Sigmoid colon (tissue), 7 donors: ENCODE results near the gene ADAMTS12. TPM values are rescaled to one million over a fixed set of nuclear protein-coding genes. Genes with fewer than 3 reads are reported as not detected.

Source experiments
- DNase-seq: peaks from one replicate; pipeline ENCODE4 v3.0.0-alpha.2; 2019
- H3K27ac ChIP-seq, 4 donors: fragments of 200-600 bp; sonication (generic); one replicate each; pipeline ENCODE4 v1.5.1; 2016 to 2019; ENCODE audit warnings: mild to moderate bottlenecking in 1 of 4
- H3K27me3 ChIP-seq, 3 donors: fragments of 200-600 bp; sonication (generic); one replicate each; pipeline ENCODE4 v1.5.1; 2019; ENCODE audit warnings: mild to moderate bottlenecking in 1 of 3
- H3K36me3 ChIP-seq, 4 donors: fragments of 200-600 bp; sonication (generic); one replicate each; pipeline ENCODE4 v1.5.1; 2016 to 2019
- H3K4me1 ChIP-seq, 4 donors: fragments of 200-600 bp; sonication (generic); one replicate each; pipeline ENCODE4 v1.5.1; 2017 to 2019
- H3K4me3 ChIP-seq, 4 donors: fragments of 200-600 bp; sonication (generic); one replicate each; pipeline ENCODE4 v1.5.1; 2017 to 2019; ENCODE audit warnings: mild to moderate bottlenecking in 2 of 4, moderate library complexity in 1 of 4
- H3K9me3 ChIP-seq, 4 donors: fragments of 200-600 bp in 3 of 4; sonication (generic) in 3 of 4; one replicate each; pipeline versions ENCODE4 v1.5.1 to v1.6.1; 2013 to 2019
- CTCF ChIP-seq, 4 experiments: fragments of 450-650 bp in 3 of 4; fragments of 200-600 bp in 1 of 4; IDR thresholded peaks; one replicate each; pipeline ENCODE4 v1.5.1; 2016 to 2019; ENCODE audit warnings: antibody characterized with exemption in 4 of 4, mild to moderate bottlenecking in 3 of 4, moderate library complexity in 2 of 4
- EP300 ChIP-seq, 4 donors: sonication (generic); formaldehyde crosslinking; IDR thresholded peaks; one replicate each; pipeline ENCODE4 v1.6.1; 2017; ENCODE audit warnings: antibody characterized with exemption in 4 of 4
- POLR2A ChIP-seq, 2 donors: fragments of 450-650 bp; IDR thresholded peaks; one replicate each; pipeline ENCODE4 v1.6.1; 2016; ENCODE audit warnings: antibody characterized with exemption in 2 of 2, mild to moderate bottlenecking in 2 of 2, moderate library complexity in 2 of 2
- POLR2AphosphoS5 ChIP-seq, 4 donors: sonication (generic); formaldehyde crosslinking; IDR thresholded peaks; one replicate each; pipeline ENCODE4 v1.6.1; 2017; ENCODE audit warnings: antibody characterized with exemption in 4 of 4
- WGBS, 2 donors: extraction: QIAGEN DNeasy Blood & Tissue Kit; methylation state at CpG; one replicate each; pipeline ENCODE4 v1.1.7; 2013; 5-methylcytosine and 5-hydroxymethylcytosine counted together
- intact Hi-C: fragments of 100-400 bp; cut with DNase I; formaldehyde crosslinking; loops from one replicate; pipeline ENCODE4 v1.15.1; 2023
- polyA plus RNA-seq, 3 donors: library from polyadenylated mRNA; stranded (reverse); fragments of 200-250 nt; gene quantifications; one replicate each; pipeline ENCODE4 v1.2.3, GENCODE V29; 2013
- total RNA-seq, 4 donors: library from RNA; depleted of rRNA; stranded (reverse); fragments of >200 nt; gene quantifications; one replicate each; pipeline ENCODE4 v1.1.0, GENCODE V29; 2016
- donor health status: healthy with polysubstance abuse.
- donor health status: Bipolar disorder and iron deficiency.
- donor health status: healthy.

ADAMTS12 gene, protein sequence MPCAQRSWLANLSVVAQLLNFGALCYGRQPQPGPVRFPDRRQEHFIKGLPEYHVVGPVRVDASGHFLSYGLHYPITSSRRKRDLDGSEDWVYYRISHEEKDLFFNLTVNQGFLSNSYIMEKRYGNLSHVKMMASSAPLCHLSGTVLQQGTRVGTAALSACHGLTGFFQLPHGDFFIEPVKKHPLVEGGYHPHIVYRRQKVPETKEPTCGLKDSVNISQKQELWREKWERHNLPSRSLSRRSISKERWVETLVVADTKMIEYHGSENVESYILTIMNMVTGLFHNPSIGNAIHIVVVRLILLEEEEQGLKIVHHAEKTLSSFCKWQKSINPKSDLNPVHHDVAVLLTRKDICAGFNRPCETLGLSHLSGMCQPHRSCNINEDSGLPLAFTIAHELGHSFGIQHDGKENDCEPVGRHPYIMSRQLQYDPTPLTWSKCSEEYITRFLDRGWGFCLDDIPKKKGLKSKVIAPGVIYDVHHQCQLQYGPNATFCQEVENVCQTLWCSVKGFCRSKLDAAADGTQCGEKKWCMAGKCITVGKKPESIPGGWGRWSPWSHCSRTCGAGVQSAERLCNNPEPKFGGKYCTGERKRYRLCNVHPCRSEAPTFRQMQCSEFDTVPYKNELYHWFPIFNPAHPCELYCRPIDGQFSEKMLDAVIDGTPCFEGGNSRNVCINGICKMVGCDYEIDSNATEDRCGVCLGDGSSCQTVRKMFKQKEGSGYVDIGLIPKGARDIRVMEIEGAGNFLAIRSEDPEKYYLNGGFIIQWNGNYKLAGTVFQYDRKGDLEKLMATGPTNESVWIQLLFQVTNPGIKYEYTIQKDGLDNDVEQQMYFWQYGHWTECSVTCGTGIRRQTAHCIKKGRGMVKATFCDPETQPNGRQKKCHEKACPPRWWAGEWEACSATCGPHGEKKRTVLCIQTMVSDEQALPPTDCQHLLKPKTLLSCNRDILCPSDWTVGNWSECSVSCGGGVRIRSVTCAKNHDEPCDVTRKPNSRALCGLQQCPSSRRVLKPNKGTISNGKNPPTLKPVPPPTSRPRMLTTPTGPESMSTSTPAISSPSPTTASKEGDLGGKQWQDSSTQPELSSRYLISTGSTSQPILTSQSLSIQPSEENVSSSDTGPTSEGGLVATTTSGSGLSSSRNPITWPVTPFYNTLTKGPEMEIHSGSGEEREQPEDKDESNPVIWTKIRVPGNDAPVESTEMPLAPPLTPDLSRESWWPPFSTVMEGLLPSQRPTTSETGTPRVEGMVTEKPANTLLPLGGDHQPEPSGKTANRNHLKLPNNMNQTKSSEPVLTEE (N-terminal part only)
- total RNA-seq (1 to 10 TPM; 1.8 to 5.4 (median 4.0) TPM), polyA plus RNA-seq (1 to 10 TPM in 1 of 3 donors, under 1 TPM in 1, not detected in 1; 0.42 to 1.2 TPM)

DNA sequence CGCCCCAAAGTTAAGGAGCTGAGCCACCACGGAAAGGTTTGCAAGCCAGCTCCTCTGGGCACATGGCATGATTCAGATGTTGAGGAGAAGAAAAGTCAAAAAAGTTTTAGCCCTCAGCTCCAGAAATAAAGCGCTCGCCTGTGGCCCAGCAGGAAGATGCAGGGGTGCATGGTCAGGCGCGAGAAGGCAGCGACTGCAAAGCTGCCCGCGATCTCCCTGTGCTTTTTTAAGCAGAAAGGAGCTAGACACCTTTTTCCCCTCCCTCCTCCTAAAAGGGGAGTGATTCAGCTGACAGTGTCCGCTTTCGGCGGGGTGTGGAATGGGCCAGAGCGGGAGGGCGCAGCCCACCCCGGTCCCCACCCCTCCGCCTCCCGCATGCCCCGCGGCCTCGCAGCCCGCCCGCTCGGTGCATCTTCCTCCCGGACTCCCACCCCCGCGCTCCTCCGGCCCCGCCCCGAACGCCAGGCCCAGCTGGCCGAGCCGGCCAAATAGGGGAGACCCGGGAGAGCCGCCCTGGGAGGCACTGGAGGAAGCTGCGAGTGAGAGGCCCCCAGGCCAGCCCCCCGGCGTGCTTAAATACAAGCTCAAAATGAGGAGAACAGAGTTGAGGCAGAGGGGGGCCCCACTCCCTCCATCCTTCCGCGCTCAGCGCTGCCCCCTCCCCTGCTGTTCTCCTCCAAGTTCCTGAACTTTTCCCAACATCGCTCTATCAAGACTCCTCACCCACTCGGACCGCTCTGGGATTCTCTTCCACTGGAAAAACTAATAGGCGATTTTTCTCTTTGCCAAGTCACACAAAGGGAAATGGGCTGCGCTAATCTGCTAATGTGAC is at the start of gene ADAMTS12:
TSS of gene ADAMTS12 (minus strand) at position 203 of the 832 bp plus-strand sequence. CDS start at position 69, 134 bp downstream.
- H3K27me3 ChIP-seq: no peaks in the 10 kb centered on the region
- TF ChIP-seq POLR2A (IDR thresholded peaks at IDR 0.05): no peak
- TF ChIP-seq CTCF (IDR thresholded peaks at IDR 0.05): no peak
- no peak for TF ChIP-seq POLR2AphosphoS5 (IDR thresholded peaks at IDR 0.05)
- TF ChIP-seq EP300 (IDR thresholded peaks at IDR 0.05): no peak
- peak; percentile 77 for DNase-seq
- WGBS, 2 donors: 5 to 13% methylated on average over 45 of the region's 45 CpGs
- H3K4me1 ChIP-seq: peaks cover 0 to 57% (median 40%) of the 10 kb centered on the region in 4 donors
- intact Hi-C loops: no loop called here
- no peaks in the 10 kb centered on the region for H3K9me3 ChIP-seq
- H3K36me3 ChIP-seq: no peaks in the 10 kb centered on the region
- peak within 1 kb of the TSS; percentile 52 to 80 (median 76) for H3K27ac ChIP-seq
- H3K4me3 ChIP-seq: peak within 1 kb of the TSS; percentile 34 to 57 (median 56)

DNA sequence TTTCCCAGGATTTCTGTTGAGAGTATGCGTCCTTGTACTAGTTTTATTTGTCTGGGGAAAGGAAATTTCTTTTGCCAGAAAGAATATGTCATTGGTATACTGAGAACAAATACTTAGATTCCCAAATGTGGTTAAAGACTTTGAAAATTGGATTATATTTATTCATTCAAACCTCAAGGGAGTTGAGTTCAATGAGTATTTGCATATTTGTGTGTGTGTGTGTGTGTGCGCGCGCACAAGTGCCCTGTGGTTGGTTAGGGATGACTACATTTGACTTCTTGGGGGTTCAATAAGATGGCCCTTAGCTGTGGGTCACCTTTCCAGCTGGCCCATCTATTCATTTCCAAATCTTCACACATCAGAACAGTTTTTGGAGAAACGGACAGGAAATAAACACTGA is 49.3 kb upstream of the ADAMTS12 start:
- no peaks in the 10 kb centered on the region for H3K36me3 ChIP-seq

GRCh38 chr5:33939556-33940262 is 47.9 kb upstream of the ADAMTS12 start:
- Histone ChIP-seq H3K9me3 (no peaks in the 10 kb centered on the region), H3K27me3 (peaks cover 21 to 57% (median 43%) of the 10 kb centered on the region in 3 donors), H3K4me1 (peaks cover 0 to 19% (median 13%) of the 10 kb centered on the region in 4 donors), H3K4me3 (no peak overlapping the region), H3K36me3 (no peaks in the 10 kb centered on the region), H3K27ac (no peak overlapping the region)
- WGBS, 2 donors: 76 to 82% methylated on average over 8 of the region's 8 CpGs
- intact Hi-C loops: loop anchor here (5.0 to 10.0 kb wide), 2 partner anchors 285 to 502 kb away; no protein-coding TSS in a partner anchor
- TF ChIP-seq EP300 (IDR thresholded peaks at IDR 0.05) (no peak), POLR2A (IDR thresholded peaks at IDR 0.05) (no peak), CTCF (IDR thresholded peaks at IDR 0.05) (no peak), POLR2AphosphoS5 (IDR thresholded peaks at IDR 0.05) (no peak)
- DNase-seq: no peak

More for the DNA sequence above, 49.3 kb upstream of the ADAMTS12 start:
- no peaks in the 10 kb centered on the region for H3K9me3 ChIP-seq
- intact Hi-C loops: no loop called here
- TF ChIP-seq EP300 (IDR thresholded peaks at IDR 0.05) (no peak), CTCF (IDR thresholded peaks at IDR 0.05) (no peak)
- H3K4me3 ChIP-seq: no peak overlapping the region
- 80 to 86% methylated on average over 5 of the region's 5 CpGs for WGBS, 2 donors
- no peak for DNase-seq
- peaks cover 21 to 47% (median 39%) of the 10 kb centered on the region in 3 donors for H3K27me3 ChIP-seq
- H3K4me1 ChIP-seq: peaks cover 0 to 14% (median 8%) of the 10 kb centered on the region in 4 donors
- H3K27ac ChIP-seq: no peak overlapping the region
